Activated T-helper 1 cell treated with anti-CD3 and anti-CD28 coated beads, Interleukin-12 subunit alpha, Interleukin-12 subunit beta, Interleukin-2, Interleukin-4 antibody, amounts not matched to agents 30 ng/mL and 10 ng/mL and 1 ng/mL, durations not matched to agents 14 hours and 24 hours and 36 hours (primary cell): ENCODE data around the gene DCP1B. TPM values are rescaled to one million over a fixed set of nuclear protein-coding genes. Genes with fewer than 3 reads are reported as not detected.

Source experiments
- total RNA-seq: library from RNA; stranded (reverse); gene quantifications from 2 replicates; pipeline ENCODE4 v1.2.3, GENCODE V29; 2022

Gene DCP1B
- total RNA-seq, 1 donor from 2014 or later = 8.8 TPM

Other genes starting within 250 kb of the DCP1B start
- gene LRTM2, start 183.9 kb downstream of the DCP1B start, total RNA-seq = not detected in 2 replicates
- 6.1 and 6.3 TPM in 2 replicates for gene CACNA2D4, start 85.8 kb downstream of the DCP1B start, total RNA-seq
- 0.18 and 0.27 TPM in 2 replicates for gene CACNA1C, start 48.5 kb upstream of the DCP1B start, total RNA-seq